Activated naive CD4-positive, alpha-beta T cell treated with anti-CD3 and anti-CD28 coated beads, Interleukin-2, amount 10 ng/mL, durations not matched to agents 7 days and 5 days (primary cell): ENCODE data around the gene CLEC3B.

Experiments
- CTCF ChIA-PET: fragments of 350-600 bp; sonication (Branson Sonifier 250); formaldehyde crosslinking; loops from one replicate; lab custom pipeline; 2021; ENCODE audit warnings: antibody characterized with exemption; lab: Charles Lee
- DNase-seq: peaks from one replicate; pipeline ENCODE4 v3.0.0-alpha.2; 2020
- H3K27ac Mint-ChIP-seq: one replicate; pipeline ENCODE4 v1.8.0; 2021; ENCODE audit warnings: mild to moderate bottlenecking, moderate library complexity, mixed read lengths
- H3K27me3 Mint-ChIP-seq: one replicate; pipeline ENCODE4 v1.8.0; 2021; ENCODE audit warnings: mild to moderate bottlenecking, mixed read lengths
- H3K36me3 Mint-ChIP-seq: one replicate; pipeline ENCODE4 v1.8.0; 2021; ENCODE audit warnings: mixed read lengths
- H3K4me1 Mint-ChIP-seq: one replicate; pipeline ENCODE4 v1.8.0; 2021; ENCODE audit warnings: mixed read lengths
- H3K4me3 Mint-ChIP-seq: one replicate; pipeline ENCODE4 v1.8.0; 2021; ENCODE audit warnings: mild to moderate bottlenecking, moderate library complexity, mixed read lengths
- H3K9me3 Mint-ChIP-seq: one replicate; pipeline ENCODE4 v1.8.0; 2021; ENCODE audit warnings: mixed read lengths

CLEC3B gene

DNA sequence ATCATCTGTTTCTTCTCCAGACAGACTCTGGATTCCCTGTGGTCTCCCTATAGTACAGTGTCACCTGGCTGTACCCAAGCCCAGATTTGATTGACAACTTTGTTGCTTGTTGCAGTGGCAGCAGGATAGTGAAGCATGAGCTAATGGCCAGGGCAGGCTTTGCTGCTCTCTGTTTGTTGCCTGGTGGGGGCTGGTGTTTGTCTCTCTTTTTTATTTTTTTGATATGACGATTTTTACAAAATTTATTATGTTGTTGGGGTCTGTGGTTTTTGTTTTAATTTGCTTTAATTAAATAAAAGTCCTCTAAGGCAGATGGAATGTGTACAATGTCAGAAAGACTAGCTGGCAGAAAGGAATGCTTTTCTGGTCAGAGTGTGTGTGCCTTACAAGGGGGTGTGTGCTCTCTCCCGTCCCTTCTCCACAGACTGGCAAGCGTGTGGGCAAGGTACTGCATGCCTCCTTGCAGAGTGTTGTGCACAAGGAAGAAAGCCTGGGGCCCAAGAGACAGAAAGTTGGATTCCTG lies 15.2 kb upstream of the CLEC3B start:
- no peak overlapping the region for H3K4me3 Mint-ChIP-seq
- H3K27me3 Mint-ChIP-seq = no peaks in the 10 kb centered on the region
- peaks cover 26% of the 10 kb centered on the region for H3K4me1 Mint-ChIP-seq
- H3K27ac Mint-ChIP-seq = peak overlapping the region; percentile 56
- DNase-seq = no peak
- H3K36me3 Mint-ChIP-seq = peaks cover 51% of the 10 kb centered on the region
- no peaks in the 10 kb centered on the region for H3K9me3 Mint-ChIP-seq
- CTCF ChIA-PET = interaction anchor here (4.1 kb wide), 1 partner anchor 18 kb away, joined by 21 read pairs; no protein-coding TSS in a partner anchor

DNA sequence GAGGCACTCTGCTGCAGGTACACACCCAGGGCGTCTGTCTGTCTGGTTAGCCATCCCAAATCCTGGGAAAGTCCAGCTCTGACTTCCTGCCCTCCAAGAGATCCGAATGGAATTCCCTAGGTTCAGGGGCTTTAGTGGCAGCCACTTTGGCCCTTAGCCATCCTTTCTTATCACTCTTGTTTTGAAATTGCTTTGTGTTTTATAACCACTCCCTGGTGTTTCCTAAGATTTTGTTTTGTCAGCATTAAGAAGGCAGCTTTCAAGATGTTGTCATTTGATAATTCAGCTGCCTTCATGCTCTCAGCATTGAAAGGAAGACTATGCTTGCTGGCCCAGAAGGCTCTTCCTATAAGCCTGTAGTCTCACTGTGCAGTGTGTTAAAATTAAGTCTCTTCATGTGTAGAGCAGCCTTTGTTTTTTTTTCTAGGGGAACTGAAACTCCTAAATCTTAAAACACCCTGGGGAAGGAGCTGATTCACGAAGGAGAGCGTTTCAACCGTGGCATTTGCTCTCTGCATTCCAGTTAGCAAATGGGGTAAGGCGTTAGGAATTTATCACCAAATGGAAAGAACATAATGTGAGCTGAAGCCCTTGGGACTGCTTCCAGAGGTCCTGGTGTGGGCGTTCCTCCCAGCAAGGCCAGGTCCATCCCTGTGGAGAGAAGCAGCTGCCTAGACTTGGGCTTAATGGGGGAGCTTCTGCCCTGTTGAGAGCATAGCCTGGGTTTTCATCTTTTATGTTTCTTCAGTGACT lies 14.2 kb upstream of the CLEC3B start:
- Mint-ChIP-seq H3K4me1 (peaks cover 21% of the 10 kb centered on the region), H3K27ac (peak overlapping the region; percentile 83), H3K27me3 (no peaks in the 10 kb centered on the region), H3K4me3 (no peak overlapping the region), H3K9me3 (no peaks in the 10 kb centered on the region), H3K36me3 (peaks cover 53% of the 10 kb centered on the region)
- no peak for DNase-seq
- CTCF ChIA-PET = interaction anchor here (4.1 kb wide), 1 partner anchor 19 kb away, joined by 21 read pairs; no protein-coding TSS in a partner anchor

DNA sequence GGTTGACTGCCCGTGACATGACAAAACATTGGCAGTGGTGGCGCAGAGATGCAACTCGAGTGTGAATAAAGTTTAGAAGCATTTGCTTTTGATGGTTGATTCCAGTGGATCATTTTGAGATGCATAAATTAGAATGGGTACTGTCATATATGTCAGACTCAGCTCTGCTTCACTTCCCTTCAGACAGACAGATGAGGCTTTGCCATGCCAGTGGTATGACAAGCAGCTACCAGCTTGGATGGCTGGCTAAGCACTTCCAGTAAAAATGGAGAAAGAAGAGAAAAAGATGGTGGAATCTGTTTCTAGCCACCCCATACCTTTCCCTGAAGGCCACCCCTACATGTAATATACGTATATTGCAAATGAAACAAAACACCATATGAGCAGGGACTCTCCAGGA lies 13.5 kb upstream of the CLEC3B start:
- H3K27ac Mint-ChIP-seq = no peak overlapping the region
- H3K9me3 Mint-ChIP-seq = no peaks in the 10 kb centered on the region
- CTCF ChIA-PET = interaction anchor here (4.1 kb wide), 1 partner anchor 20 kb away, joined by 21 read pairs; no protein-coding TSS in a partner anchor
- peaks cover 49% of the 10 kb centered on the region for H3K36me3 Mint-ChIP-seq
- no peak overlapping the region for H3K4me3 Mint-ChIP-seq
- no peaks in the 10 kb centered on the region for H3K27me3 Mint-ChIP-seq
- DNase-seq = no peak
- H3K4me1 Mint-ChIP-seq = peaks cover 16% of the 10 kb centered on the region

DNA sequence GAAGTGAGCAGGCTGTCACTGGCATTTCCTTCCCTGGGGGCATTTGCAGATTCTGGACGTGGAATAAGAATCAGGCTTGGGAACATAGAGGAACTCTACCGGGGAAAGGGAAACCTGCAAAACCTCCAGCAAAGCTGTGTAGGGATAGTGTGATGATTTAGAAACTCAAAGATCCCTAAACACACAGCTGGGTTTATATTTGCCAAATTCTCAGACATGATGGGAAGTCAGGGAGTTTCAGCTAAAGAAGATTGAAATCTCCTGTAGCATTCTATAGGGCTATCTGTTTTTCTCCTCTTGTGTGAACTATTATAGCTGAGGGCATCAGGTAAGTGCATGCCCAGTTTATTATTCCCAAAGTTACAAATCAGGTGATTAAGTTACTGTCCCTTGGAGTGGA lies 9.2 kb upstream of the CLEC3B start:
- Mint-ChIP-seq H3K27me3 (no peaks in the 10 kb centered on the region), H3K9me3 (no peaks in the 10 kb centered on the region), H3K4me3 (no peak overlapping the region), H3K4me1 (peaks cover 24% of the 10 kb centered on the region), H3K27ac (no peak overlapping the region), H3K36me3 (peaks cover 32% of the 10 kb centered on the region)
- CTCF ChIA-PET = interaction anchor here (1.9 kb wide), 1 partner anchor 11 kb away, joined by 5 read pairs; no protein-coding TSS in a partner anchor
- no peak for DNase-seq

DNA sequence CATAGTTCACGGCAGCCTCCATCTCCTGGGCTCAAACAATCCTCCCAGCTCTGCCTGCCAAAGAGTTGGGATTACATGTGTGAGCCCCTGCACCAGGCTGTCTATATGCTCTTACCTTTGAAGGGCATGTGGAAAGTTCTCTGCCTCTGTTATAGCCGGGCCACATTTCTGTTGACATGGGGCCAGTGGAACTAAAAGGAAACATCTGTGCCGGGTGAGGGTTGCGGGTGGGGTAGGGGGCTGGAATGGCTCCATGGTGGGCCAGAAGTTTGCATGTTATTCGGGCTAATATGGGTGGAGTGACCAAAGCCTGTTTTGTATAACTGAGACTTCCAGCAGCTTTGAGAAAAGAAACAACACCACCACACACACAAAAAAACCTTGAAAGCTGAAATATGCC lies 8.3 kb upstream of the CLEC3B start:
- CTCF ChIA-PET = interaction anchor here (0.6 kb wide), 1 partner anchor 38 kb away, joined by 3 read pairs; no protein-coding TSS in a partner anchor
- H3K27me3 Mint-ChIP-seq = no peaks in the 10 kb centered on the region
- H3K27ac Mint-ChIP-seq = no peak overlapping the region
- H3K9me3 Mint-ChIP-seq = no peaks in the 10 kb centered on the region
- peaks cover 25% of the 10 kb centered on the region for H3K36me3 Mint-ChIP-seq
- peaks cover 22% of the 10 kb centered on the region for H3K4me1 Mint-ChIP-seq
- H3K4me3 Mint-ChIP-seq = no peak overlapping the region
- no peak for DNase-seq

DNA sequence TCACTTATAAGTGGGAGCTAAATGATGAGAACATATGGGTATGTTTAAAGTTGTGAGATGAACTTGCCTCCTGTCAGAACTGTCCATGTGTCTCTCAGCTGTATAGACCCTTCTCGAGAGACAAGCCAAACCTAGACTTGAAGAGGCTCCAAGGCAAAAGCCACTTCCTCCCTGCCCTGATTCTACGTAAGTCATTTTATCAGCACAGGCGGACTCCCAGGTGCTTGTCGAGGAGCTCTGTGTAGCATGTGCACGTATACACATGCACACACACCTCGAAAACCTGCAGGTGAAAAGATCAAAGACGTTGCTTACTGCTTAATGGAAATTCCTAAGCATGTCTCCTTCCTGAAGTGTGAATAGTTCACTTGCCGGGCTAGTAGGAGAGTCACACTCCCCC lies 5.6 kb upstream of the CLEC3B start:
- peaks cover 22% of the 10 kb centered on the region for H3K4me1 Mint-ChIP-seq
- H3K9me3 Mint-ChIP-seq = no peaks in the 10 kb centered on the region
- peaks cover 3% of the 10 kb centered on the region for H3K27me3 Mint-ChIP-seq
- CTCF ChIA-PET = no interaction called here
- H3K4me3 Mint-ChIP-seq = no peak overlapping the region
- DNase-seq = peak; percentile 45
- H3K27ac Mint-ChIP-seq = peak overlapping the region; percentile 42
- peaks cover 11% of the 10 kb centered on the region for H3K36me3 Mint-ChIP-seq

DNA sequence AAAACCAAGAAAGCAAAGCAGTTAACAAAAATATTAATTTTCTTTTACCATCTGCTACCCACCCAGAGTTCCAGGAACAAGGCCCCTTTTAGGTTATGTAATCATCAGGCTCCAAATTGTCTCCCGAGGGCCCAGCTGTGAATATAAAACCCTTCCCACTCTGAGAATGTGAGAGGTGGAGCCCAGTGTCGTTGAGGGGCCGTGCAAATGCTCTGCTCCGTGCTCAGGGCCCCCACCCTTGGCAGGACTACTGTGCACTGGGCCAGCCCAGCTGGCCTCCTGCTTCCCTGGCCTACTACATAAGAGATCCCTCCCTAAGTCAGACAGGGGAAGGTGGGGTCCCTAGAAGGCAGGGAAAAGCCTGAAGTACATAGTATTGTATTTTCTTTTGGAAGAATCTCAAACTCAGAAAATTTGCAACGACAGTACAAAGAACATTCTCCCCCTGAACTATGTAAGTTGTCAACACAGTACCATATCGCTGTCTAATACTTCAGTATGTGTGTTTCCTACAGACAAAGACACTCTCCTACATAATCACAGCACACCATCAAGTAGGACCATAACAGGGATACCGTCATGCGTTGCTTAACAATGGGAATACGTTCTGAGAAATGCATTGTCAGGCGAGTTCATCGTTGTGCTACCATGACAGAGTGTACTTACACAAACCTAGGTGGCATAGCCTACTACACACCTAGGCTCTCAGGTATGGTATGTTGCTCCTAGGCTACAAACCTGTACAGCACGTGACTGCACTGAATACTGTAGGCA lies 4.4 kb upstream of the CLEC3B start:
- peaks cover 14% of the 10 kb centered on the region for H3K27me3 Mint-ChIP-seq

DNA sequence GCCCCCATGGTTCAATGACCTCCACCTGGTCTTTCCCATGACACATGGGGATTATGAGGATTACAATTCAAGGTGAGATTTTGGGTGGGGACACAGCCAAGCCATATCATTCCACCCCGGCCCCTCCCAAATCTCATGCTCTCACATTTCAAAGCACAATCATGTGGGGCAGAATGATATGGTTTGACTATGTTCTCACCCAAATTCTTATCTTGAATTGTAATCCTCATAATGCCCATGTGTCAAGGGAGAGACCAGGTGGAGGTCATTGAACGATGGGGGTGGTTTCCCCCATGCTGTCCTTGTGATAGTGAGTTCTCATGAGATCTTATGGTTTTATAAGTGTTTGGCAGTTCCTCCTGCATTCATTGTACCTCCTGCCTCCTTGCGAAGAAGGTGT lies 2.4 kb upstream of the CLEC3B start:
- Mint-ChIP-seq H3K36me3 (peaks cover 6% of the 10 kb centered on the region), H3K27ac (no peak overlapping the region), H3K27me3 (peaks cover 23% of the 10 kb centered on the region), H3K4me1 (peaks cover 19% of the 10 kb centered on the region), H3K9me3 (no peaks in the 10 kb centered on the region), H3K4me3 (no peak overlapping the region)
- DNase-seq = no peak
- CTCF ChIA-PET = no interaction called here

More for the DNA sequence above, 4.4 kb upstream of the CLEC3B start:
- H3K4me1 Mint-ChIP-seq = peaks cover 22% of the 10 kb centered on the region
- H3K36me3 Mint-ChIP-seq = peaks cover 7% of the 10 kb centered on the region
- no peak for DNase-seq
- no peaks in the 10 kb centered on the region for H3K9me3 Mint-ChIP-seq
- no peak overlapping the region for H3K4me3 Mint-ChIP-seq
- CTCF ChIA-PET = no interaction called here
- H3K27ac Mint-ChIP-seq = no peak overlapping the region

DNA sequence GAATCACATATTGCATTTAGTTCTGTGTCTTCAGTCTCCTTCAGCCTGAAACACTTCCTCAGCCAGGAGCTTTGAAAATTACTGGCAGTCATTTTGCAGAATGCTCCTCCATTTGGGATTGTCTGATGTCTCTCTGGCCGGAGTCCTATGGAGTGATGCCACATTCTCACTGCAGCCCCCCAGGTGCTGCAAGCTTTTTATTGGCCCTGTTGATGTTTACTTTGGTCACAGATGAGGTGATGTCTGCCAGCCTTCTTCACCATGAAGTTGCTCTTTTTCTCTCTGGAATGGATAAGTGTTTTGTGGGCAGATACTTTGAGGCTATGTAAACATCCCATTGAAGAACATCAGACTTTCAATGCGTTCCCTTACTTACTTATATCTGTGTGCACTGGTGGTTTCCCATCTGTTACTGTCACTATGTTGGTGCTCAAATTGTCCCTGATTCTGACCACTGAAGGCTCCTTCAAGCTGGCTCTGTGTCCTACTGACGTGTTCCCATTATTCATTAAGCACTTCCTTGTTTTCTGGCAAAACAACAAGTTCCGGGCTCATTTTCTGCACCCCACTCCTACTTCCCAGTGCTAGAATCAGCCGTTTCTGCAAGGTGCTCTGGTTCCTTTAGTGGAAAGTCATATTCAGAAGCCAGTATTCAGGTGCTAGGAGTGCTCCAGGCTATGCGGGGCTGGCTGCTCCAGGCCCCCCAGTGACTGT lies 1.4 kb upstream of the CLEC3B start:
- CTCF ChIA-PET = no interaction called here
- Mint-ChIP-seq H3K27ac (no peak overlapping the region), H3K36me3 (peaks cover 5% of the 10 kb centered on the region), H3K27me3 (peaks cover 29% of the 10 kb centered on the region), H3K9me3 (no peaks in the 10 kb centered on the region), H3K4me3 (no peak overlapping the region), H3K4me1 (peaks cover 14% of the 10 kb centered on the region)
- DNase-seq = no peak

DNA sequence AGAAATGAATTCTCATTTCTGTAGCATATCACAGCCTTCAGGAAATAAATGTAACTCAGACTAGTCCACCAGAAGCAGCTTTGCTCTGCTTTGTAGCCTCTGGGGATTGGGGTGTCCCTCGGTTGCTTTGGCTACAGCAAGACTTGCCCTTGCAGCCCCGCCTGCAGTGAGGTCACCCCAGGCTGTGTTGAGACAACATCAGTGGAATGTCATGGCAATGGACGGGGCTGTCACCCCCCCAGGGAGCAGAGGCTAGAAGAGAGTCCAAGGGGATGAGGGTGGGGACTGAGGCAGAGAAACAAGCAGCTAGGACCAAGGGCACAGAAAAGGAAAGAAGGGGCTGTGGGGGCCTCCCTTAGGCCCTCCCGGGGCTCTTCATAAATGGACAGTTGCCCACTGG lies 854 bp downstream of the CLEC3B start:
- Mint-ChIP-seq H3K36me3 (no peaks in the 10 kb centered on the region), H3K4me1 (no peaks in the 10 kb centered on the region), H3K4me3 (no peak overlapping the region), H3K9me3 (no peaks in the 10 kb centered on the region), H3K27me3 (peaks cover 40% of the 10 kb centered on the region), H3K27ac (no peak overlapping the region)
- CTCF ChIA-PET = interaction anchor here (1.2 kb wide), 1 partner anchor 10 kb away, joined by 6 read pairs; no protein-coding TSS in a partner anchor
- DNase-seq = no peak

DNA sequence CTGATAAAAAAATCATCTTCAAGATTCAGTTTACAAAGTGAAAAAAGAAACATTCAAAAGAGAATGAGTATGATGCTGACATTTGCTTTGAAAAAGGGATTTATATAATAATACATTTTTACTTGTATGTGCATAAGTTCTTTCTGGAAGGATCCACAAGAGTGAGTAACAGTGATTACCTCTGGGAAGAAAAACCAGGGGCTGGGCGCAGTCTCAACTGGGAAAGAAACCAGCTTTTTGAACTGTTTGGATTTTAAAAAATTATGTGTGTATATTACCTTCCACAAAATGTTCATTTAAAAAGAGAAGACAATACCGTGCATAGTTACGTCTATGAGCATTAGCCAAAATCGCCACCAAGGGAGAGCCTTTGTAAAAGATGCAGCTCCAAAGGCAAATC lies 1.3 kb downstream of the CLEC3B start:
- peaks cover 43% of the 10 kb centered on the region for H3K27me3 Mint-ChIP-seq
- no peak overlapping the region for H3K4me3 Mint-ChIP-seq
- no peaks in the 10 kb centered on the region for H3K4me1 Mint-ChIP-seq
- no peaks in the 10 kb centered on the region for H3K36me3 Mint-ChIP-seq
- DNase-seq = no peak
- no peaks in the 10 kb centered on the region for H3K9me3 Mint-ChIP-seq
- CTCF ChIA-PET = interaction anchor here (1.2 kb wide), 1 partner anchor 9 kb away, joined by 6 read pairs; no protein-coding TSS in a partner anchor
- H3K27ac Mint-ChIP-seq = no peak overlapping the region

DNA sequence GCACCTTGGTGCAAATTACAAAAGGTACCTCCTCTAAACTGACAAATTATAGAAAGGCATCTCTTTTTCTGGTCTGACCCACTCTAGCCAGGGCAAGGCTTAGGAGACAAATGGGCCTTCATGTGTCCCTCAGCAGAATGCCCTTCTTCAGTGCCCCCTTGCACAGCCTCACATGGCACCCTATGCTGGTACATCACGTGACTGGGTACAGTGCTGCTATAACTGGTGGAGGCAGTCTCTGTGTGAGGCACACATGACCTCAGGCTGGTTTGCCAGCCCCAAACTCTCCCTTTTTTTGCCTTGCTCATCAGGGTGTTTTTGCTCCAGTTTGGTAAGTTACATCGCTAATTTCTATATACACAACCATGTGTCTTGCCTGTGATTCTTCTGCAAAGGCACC lies 3.1 kb downstream of the CLEC3B start:
- Mint-ChIP-seq H3K4me1 (peaks cover 5% of the 10 kb centered on the region), H3K27me3 (peaks cover 58% of the 10 kb centered on the region), H3K4me3 (no peak overlapping the region), H3K27ac (no peak overlapping the region), H3K36me3 (no peaks in the 10 kb centered on the region), H3K9me3 (no peaks in the 10 kb centered on the region)
- CTCF ChIA-PET = interaction anchor here (0.5 to 1.5 kb wide), 2 partner anchors 51 to 181 kb away, joined by 3 to 4 read pairs; no protein-coding TSS in a partner anchor
- DNase-seq = no peak

DNA sequence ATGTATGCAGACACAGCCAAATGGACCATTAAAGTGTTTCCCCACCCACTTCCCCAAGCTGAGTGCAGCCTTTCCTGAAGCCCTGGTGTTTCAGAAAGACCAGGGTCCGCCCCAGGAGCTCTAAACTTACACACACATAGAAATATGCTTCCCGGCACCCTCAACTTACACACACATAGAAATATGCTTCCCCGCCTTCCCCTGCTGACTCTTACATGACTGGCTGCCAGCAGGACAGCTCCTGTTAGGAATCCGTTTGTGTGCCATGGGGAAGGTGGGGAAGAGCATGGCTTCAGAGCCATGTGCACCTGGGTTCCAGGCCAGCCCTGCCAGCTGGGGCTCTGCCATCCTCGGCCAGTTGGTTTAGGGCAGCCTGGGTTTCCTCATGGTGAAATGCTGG lies 3.6 kb downstream of the CLEC3B start:
- no peak for DNase-seq
- H3K4me3 Mint-ChIP-seq = no peak overlapping the region
- CTCF ChIA-PET = interaction anchor here (0.8 to 1.5 kb wide), 2 partner anchors 181 to 627 kb away, joined by 4 read pairs; no protein-coding TSS in a partner anchor
- peaks cover 62% of the 10 kb centered on the region for H3K27me3 Mint-ChIP-seq
- no peaks in the 10 kb centered on the region for H3K9me3 Mint-ChIP-seq
- H3K36me3 Mint-ChIP-seq = no peaks in the 10 kb centered on the region
- no peak overlapping the region for H3K27ac Mint-ChIP-seq
- peaks cover 9% of the 10 kb centered on the region for H3K4me1 Mint-ChIP-seq
